NCI-H2171 treated with DMSO at 0.1 percent for 48 hours (cell line): ENCODE results near the gene ARHGAP42.

Experiments
- DNase-seq: peaks from one replicate; lab custom pipeline; 2025; lab: John Stamatoyannopoulos, UW

ARHGAP42 gene

GRCh38 chr11:100918551-100919500 is 231.7 kb downstream of the ARHGAP42 start:
- DNase-seq, result peak; percentile 69

- no peak for DNase-seq
Measured at GRCh38 chr11:100920593-100920992, 233.5 kb downstream of the ARHGAP42 start.

- DNase-seq, result no peak
Measured at GRCh38 chr11:100922121-100922520, 235.0 kb downstream of the ARHGAP42 start.

- no peak for DNase-seq
Measured at GRCh38 chr11:100923555-100923954, 236.5 kb downstream of the ARHGAP42 start.

DNA sequence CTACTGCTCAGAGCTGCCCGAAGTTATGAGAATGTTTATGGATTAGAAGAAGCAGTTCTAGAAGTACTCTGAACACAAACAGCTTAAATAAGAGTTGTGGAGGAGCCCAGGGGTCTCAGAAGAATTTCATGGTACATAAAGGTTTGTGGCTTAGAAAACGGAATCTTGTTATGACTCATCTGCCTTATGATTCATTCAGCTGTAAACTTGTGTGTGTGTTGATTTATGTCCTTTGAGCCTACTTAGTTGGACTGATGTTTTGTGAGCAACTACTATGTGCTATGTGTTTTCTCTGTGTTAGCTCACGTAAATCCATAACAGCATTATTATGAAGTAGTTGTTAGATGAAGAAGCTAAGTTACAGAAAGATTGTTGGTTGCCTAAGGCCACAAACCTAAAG is 238.8 kb downstream of the ARHGAP42 start:
- DNase-seq, result no peak

- DNase-seq, result no peak
Measured at GRCh38 chr11:100927579-100927978, 240.5 kb downstream of the ARHGAP42 start.

- no peak for DNase-seq
Measured at GRCh38 chr11:100928426-100928825, 241.3 kb downstream of the ARHGAP42 start.

DNA sequence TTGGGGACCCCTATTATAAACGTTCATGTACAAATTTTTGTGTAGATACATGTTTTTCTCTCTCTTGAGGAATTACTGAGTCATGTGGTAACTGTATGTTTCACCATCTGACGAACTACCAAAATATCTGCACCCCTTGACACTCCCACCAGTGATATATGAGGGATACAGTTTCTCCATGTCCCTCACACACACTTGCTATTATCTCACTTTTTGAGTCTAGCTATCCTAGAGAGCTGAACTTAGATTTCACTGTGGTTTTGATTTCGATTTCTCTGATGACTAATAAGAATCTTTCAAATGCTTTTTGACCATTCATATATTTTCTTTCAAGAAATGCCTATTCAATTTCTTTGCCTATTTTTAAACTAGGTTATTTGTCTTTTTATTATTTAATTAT is 242.3 kb downstream of the ARHGAP42 start:
- no peak for DNase-seq

GRCh38 chr11:100930185-100930778 is 243.2 kb downstream of the ARHGAP42 start:
- DNase-seq, result peak; percentile 50

- DNase-seq, result peak; percentile 42
Measured at GRCh38 chr11:100932474-100933100, 245.5 kb downstream of the ARHGAP42 start.

DNA sequence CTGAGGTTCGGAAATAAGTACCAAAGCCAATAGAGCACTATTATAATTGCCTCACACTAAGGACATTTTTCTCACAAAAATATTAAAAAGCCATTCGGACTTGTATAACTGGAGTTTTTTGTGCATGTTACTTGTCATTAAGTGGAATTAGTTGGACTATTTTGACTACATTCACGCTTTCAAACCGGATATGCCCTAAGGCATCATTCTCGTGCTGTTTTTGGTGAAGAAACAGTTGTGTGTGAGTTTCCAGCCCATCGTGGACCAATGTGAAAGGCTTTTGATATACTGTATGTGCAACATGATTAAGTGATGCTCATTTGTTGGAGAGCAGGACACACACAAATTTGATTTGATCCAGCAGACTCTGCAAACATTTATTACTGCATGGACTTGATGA is 249.7 kb downstream of the ARHGAP42 start:
- DNase-seq, result no peak

DNA sequence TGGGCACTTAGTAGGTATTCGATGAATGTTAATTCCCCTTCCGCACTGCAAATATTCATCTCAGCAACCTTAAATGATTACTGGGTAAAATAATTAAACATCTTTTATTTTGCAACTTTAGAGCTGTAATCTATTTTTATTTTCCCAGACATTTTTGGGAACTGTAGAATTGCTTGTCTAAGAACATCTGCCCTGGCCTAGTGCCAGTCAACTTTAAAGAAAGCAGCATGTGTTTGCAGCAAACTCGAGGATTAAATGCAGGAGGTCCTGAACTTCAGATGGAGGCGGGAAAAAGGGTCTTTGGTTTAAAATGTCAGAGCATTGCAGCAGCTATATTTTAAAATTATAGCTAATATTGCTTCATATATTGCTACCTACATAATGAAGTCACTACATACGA is 252.5 kb downstream of the ARHGAP42 start:
- DNase-seq, result no peak

DNA sequence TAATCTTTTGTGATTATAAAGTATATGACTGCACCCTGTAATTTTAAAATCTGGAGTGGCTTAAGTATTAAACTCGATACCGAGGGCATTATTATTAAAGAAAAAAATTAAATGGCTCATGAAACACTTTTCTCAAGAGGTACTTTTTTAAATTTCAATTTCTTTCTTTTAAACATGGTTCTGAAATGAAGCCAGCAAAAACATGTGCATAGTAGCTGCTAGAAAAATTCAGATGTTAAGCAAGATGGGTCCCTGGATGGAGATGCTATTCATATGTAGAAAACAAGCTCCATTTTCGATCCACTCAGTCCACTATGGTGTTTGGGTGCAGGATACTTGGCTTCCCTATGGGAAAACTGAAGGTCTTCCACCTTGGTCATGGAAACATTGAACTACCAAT is 253.0 kb downstream of the ARHGAP42 start:
- no peak for DNase-seq

DNA sequence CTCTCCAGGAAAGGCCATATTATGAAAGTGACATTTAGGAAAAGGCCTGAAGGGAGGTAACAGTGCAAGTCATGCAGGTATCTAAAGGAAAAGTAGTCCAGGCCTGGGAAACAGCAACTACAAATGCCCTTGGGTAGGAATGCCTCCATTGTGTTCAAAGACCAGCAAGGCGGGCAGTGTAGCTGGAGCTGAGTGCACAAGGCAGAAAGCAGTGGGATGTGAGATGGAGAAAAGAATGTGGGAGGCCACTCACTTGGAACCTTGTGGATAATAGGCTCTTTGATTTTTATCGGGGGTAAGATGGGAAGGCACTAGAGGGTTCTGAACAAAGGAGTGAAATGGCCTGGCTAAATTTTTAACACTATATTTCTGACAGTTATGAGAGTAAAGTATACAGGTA is 253.9 kb downstream of the ARHGAP42 start:
- DNase-seq, result no peak

DNA sequence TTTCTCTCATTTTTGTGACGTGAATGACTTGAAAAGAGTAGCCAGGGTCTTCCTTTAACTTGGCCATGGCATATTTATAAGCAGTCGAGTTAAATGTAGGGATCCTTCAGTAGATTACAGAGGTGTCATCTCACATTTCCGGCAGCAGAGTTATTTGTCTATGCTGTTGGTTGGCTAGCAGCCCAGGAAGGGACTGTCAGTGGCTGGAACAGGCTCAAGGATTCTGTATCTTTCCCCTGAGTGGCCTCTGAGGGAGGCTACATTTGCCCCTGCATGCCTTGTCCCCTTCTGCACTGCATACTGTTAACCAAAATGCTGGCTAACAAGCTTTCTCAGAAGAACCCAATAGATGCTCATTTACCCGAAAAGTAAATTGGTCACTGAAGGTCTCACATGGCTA is 254.9 kb downstream of the ARHGAP42 start:
- DNase-seq, result no peak

DNA sequence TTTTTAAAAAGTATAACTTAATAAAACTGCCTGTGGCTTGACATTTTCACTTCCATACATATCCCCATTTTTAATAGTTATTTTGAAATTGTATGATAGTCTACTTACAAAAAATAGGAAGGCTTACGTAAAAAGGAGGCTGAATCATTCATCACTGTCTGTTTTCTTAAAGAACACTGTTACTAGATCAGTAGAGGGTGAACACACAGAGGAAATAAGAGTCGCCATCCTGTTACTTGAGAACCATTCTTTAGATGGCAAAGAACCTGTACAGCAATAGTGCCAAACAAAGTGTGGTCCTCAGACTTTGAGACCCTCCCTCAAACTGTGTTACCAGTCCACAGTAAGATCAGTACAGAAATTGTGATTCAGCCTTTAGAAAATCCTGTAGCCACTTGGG is 261.8 kb downstream of the ARHGAP42 start:
- no peak for DNase-seq

DNA sequence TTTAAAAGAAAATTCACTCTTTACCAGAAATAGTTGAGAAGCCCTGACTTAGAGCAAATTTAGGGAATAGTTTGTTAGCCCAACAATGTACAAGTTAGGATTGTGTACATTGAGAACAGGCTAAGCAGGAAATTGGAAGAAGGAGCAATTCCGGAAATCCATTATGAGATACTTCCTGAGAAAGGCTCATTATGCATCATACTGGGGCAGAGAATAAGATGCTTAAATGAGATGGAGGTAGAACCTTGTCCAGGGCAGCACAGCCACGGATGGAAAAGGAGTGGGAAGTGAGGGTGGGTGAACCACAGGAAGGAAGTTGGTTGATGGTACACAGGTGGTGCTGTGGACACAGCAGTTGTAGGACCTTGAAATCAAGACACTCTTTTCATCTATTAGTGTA is 262.4 kb downstream of the ARHGAP42 start:
- no peak for DNase-seq

DNA sequence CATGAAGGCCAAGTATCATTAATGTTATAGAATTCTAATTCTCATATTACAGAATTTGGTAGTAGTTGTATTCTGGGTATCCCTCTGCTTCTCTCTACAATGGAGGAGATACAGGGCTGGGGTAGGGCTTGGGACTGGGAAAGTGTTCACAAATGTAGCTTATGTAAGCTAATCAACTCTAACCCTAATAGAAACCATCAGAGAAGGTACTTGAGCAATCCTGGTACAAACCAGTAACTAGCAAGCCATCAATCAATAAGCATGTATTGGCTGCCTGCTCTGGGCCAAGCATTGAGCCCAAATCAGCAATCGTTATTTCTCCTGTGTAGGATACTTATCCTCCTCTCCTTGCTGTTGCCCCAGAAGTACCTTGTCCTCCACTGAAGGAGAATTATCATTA is 268.2 kb downstream of the ARHGAP42 start:
- no peak for DNase-seq

DNA sequence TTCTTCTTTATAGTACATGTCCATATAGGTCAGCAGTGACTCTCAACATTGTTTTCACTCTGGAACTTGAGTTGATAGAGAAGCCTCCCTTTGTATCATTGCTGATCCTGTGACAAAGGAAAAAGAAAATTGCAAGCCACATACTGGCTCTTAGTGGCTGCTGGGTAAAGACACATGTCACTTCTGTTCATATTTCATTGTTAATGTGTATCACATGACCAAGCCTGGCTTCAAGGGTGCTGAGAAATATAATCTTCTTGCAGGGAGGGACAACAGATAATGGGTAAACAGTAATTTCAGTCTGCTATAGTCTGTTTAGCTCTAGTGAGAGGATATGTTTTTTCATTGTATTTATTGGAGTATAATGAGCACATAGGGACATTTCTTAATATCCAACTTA is 269.3 kb downstream of the ARHGAP42 start:
- DNase-seq, result no peak

DNA sequence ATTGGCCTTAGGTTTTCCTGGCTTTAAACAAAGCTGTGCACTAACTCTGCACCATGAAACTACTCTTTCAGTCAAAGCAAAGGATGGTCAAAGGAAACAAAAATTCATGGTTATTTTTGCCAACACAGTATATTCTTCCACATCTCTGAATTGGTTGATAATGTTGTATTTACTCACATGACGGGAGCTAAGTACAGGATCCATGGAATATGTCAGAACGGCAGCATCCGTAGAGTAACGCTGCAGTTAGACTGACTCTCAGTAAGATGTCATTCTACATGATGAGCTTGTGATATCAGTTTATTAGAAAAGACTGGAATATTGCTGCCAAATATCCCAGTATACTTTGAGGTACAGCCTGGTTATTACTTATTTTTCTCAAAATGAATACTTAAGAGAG is 270.4 kb downstream of the ARHGAP42 start:
- no peak for DNase-seq

DNA sequence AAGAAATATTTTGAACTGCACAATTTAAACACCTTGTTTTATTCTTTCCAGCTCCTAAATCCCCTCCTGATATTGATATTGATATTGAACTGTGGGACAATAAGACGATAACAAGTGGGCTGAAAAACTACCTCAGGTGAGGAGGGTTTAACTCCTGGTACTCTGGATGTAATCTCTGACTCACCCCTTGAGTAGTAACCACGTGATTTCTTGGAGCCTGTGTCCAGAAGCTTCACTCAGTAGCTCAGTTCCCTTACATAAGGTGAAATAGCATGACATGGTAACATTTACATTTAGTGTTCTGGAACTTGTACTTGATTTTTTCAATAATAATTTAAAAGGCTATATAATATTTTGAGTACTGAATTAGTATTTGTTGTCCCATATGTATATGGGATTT is 274.5 kb downstream of the ARHGAP42 start:
- no peak for DNase-seq

DNA sequence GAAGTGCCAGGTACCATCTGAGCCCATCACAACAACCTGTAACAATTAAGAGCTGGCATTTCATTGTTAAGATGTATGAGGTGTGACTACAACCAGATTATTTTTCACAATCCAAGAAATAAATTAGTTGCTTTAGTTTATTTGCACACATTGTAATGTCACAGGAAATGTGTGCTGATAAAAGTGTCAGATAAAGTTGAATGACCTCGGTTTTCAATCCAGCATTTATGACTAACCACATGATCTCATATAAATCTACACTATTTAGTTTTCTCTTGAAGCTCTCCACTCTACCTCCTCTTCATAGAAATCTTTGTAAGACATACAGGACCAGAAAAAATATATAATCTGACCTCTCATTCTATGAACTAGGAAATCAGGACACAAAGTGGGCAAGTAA is 276.3 kb downstream of the ARHGAP42 start:
- no peak for DNase-seq

DNA sequence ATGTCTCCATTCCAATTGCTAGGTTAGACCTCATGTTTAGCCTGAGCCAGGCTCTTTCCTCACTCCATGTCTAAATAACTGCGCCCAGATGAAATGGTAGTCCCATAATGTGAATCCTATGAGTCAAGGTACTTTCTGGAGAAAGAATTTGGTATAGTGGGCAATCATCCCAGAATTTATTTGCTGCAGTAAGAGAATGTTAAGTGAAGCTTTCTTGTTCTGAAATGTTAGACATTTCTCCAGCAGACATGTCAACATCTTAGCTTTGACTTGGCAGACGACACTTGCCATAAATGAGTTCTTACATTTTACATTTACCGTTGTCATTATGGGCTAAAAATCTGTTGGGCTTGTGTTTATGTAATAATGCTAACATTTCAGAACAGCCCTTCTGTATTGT is 277.3 kb downstream of the ARHGAP42 start:
- DNase-seq, result no peak
